Testis (tissue), 2 donors: ENCODE results near the gene RHOH.

ENCODE experiments used
- POLR2A ChIP-seq: fragments of 450-650 bp; IDR thresholded peaks from one replicate; pipeline ENCODE4 v1.6.1; 2017; ENCODE audit warnings: antibody characterized with exemption, mild to moderate bottlenecking, moderate library complexity
- TF ChIP-seq, protein P1 (sequence below), 3 experiments: fragments of 450-650 bp in 2 of 3; fragments of 200-600 bp in 1 of 3; sonication (generic) in 1 of 3; IDR thresholded peaks; one replicate each; pipeline ENCODE4 v1.5.1; 2016 to 2019; ENCODE audit warnings: antibody characterized with exemption in 3 of 3, mild to moderate bottlenecking in 2 of 3, moderate library complexity in 1 of 3

DNA sequence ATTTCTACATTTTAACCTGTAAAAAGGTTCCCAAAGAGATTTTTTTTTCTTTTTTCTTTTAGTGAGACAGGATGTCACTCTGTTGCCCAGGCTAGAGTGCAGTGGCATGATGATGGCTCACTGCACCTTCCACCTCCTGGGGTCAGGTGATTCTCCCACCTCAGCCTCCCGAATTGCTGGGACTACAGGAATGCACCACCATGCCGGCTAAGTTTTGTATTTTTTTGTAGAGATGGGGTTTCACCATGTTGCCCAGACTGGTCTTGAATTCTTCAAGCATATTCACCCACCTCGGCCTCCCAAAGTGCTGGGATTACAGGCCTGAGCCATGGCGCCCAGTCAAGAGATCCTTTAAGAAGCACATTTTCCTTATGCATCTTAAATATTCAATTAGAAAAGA lies 12.6 kb downstream of the RHOH start:
- TF ChIP-seq, protein P1, sequence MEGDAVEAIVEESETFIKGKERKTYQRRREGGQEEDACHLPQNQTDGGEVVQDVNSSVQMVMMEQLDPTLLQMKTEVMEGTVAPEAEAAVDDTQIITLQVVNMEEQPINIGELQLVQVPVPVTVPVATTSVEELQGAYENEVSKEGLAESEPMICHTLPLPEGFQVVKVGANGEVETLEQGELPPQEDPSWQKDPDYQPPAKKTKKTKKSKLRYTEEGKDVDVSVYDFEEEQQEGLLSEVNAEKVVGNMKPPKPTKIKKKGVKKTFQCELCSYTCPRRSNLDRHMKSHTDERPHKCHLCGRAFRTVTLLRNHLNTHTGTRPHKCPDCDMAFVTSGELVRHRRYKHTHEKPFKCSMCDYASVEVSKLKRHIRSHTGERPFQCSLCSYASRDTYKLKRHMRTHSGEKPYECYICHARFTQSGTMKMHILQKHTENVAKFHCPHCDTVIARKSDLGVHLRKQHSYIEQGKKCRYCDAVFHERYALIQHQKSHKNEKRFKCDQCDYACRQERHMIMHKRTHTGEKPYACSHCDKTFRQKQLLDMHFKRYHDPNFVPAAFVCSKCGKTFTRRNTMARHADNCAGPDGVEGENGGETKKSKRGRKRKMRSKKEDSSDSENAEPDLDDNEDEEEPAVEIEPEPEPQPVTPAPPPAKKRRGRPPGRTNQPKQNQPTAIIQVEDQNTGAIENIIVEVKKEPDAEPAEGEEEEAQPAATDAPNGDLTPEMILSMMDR (IDR thresholded peaks at IDR 0.05), result no peak
- TF ChIP-seq POLR2A, result no peak
